GM12865 (cell line): Measurements from ENCODE around the gene CALU.

Experiments
- DNase-seq: peaks from one replicate; pipeline ENCODE4 v3.0.0; 2010; ENCODE audit warnings: low read depth
- H3K4me3 ChIP-seq: 2 replicates; pipeline ENCODE4 v1.5.1; 2011; ENCODE audit warnings: mild to moderate bottlenecking, low read depth, low read length, control low read depth
- CTCF ChIP-seq: IDR thresholded peaks from 2 replicates; pipeline ENCODE4 v1.5.1; 2011; ENCODE audit warnings: low read length, control low read depth, low read depth, inconsistent platforms; ENCODE audit not compliant: insufficient read depth; ENCODE audit errors: missing control alignments

Gene CALU

GRCh38 chr7:128739048-128739962, at the start of gene CALU:
TSS of gene CALU (plus strand) at chr7:128739359. CDS start at chr7:128748584, 9,225 bp downstream.
- peak; percentile 96 for DNase-seq
- H3K4me3 ChIP-seq = peak within 1 kb of the TSS; percentile 81
- no peak for TF ChIP-seq CTCF

- no peak for DNase-seq
- H3K4me3 ChIP-seq = no peak overlapping the region
- no peak for TF ChIP-seq CTCF
These were observed 47.9 kb upstream of the CALU start for GRCh38 chr7:128691227-128691626.

- TF ChIP-seq CTCF = no peak
- DNase-seq = no peak
These were observed 46.4 kb upstream of the CALU start for GRCh38 chr7:128692623-128693270.

GRCh38 chr7:128693373-128694015, 45.7 kb upstream of the CALU start:
- no peak overlapping the region for H3K4me3 ChIP-seq
- no peak for DNase-seq
- TF ChIP-seq CTCF = no peak

More at GRCh38 chr7:128692623-128693270, 46.4 kb upstream of the CALU start:
- no peak overlapping the region for H3K4me3 ChIP-seq

- DNase-seq = no peak
- no peak overlapping the region for H3K4me3 ChIP-seq
- TF ChIP-seq CTCF = no peak
These were observed 44.4 kb upstream of the CALU start for GRCh38 chr7:128694738-128695137.

GRCh38 chr7:128697302-128697905, 41.8 kb upstream of the CALU start:
- TF ChIP-seq CTCF = peak; percentile 11
- peak; percentile 80 for DNase-seq
- H3K4me3 ChIP-seq = peak overlapping the region; percentile 41
